ENCODE data around the gene CHRM3. TPM values are rescaled to one million over a fixed set of nuclear protein-coding genes. Genes with fewer than 3 reads are reported as not detected.

Gene CHRM3
- total RNA-seq, 2 donors from 2014 or later = 2.5 to 4.2 TPM

DNA sequence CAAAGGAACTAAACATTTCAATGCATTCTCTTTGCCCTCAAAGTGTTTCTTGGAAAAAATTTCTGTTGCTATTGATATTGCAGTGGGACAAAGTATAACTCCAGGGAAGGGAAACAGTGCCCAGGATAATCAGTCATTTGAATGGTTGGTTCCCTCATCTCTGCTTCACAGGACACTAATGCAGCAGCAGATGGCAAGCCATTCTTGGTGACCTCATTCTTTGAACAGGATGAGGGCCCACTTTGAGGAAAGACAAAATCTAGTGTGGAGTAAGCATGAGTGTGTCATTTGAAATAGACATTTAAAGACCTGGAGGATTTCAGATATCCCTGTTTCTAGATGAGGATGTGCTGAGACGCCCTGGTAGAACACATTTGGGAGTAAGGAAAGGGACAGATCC is 32.3 kb downstream of the CHRM3 start:
- Histone ChIP-seq H3K4me3 (no peak overlapping the region), H3K4me1 (ENCODE audit: control insufficient read depth in 1 of 2, low read depth in 2 of 2) (no peaks in the 10 kb centered on the region), H3K27me3 (replicated peaks; ENCODE audit: insufficient read depth) (no peaks in the 10 kb centered on the region), H3K9me3 (no peaks in the 10 kb centered on the region), H3K36me3 (no peaks in the 10 kb centered on the region), H3K27ac (no peak overlapping the region)
- ATAC-seq (ENCODE audit: insufficient number of reproducible peaks, low FRiP score, low read depth) (no peak), DNase-seq (ENCODE audit: low spot score) (no peak)
- TF ChIP-seq, protein P1, sequence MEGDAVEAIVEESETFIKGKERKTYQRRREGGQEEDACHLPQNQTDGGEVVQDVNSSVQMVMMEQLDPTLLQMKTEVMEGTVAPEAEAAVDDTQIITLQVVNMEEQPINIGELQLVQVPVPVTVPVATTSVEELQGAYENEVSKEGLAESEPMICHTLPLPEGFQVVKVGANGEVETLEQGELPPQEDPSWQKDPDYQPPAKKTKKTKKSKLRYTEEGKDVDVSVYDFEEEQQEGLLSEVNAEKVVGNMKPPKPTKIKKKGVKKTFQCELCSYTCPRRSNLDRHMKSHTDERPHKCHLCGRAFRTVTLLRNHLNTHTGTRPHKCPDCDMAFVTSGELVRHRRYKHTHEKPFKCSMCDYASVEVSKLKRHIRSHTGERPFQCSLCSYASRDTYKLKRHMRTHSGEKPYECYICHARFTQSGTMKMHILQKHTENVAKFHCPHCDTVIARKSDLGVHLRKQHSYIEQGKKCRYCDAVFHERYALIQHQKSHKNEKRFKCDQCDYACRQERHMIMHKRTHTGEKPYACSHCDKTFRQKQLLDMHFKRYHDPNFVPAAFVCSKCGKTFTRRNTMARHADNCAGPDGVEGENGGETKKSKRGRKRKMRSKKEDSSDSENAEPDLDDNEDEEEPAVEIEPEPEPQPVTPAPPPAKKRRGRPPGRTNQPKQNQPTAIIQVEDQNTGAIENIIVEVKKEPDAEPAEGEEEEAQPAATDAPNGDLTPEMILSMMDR (IDR thresholded peaks at IDR 0.05) = no peak

DNA sequence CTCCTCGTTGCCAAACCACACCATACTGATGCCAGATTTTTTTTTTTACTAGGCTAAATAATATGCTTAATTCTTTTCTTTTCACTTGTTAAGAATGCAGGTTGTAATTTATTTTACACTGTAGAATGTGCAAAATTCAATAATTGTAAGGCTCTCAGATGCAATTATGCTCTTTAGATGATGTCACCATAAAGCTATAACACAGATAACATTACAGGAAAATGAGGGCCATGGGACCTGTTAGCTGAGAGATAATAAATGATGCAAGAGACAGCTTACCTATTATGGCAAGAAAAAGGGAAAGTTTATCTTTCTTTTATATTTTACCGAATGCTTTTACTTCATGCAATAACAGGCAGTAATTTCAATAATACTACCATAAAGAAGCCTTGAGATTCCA is 35.4 kb downstream of the CHRM3 start:
- TF ChIP-seq, protein P1 (IDR thresholded peaks at IDR 0.05) = no peak
- Histone ChIP-seq H3K36me3 (no peaks in the 10 kb centered on the region), H3K4me1 (ENCODE audit: control insufficient read depth in 1 of 2, low read depth in 2 of 2) (no peaks in the 10 kb centered on the region), H3K27ac (no peak overlapping the region), H3K9me3 (no peaks in the 10 kb centered on the region), H3K4me3 (no peak overlapping the region), H3K27me3 (replicated peaks; ENCODE audit: insufficient read depth) (no peaks in the 10 kb centered on the region)
- ATAC-seq (ENCODE audit: insufficient number of reproducible peaks, low FRiP score, low read depth) (no peak), DNase-seq (ENCODE audit: low spot score) (no peak)

DNA sequence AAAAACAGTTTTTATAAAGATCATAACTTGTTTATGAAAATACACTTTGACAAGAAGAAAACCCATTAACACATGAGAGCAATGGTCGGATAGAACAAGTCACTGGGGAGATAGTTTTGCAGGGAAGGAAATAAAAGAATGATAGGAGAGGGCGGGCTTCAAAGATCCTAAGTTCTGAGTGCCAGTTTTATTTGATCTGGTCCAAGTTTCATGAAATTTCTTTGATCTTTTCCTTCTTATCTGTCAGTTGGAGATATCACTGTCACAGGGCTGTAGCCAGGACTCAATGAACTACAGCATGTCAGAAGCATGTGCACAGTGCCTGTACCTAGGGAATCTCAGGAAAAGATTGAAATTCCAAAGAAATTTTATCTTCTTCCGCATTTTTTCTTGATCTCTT is 36.5 kb downstream of the CHRM3 start:
- H3K4me3 ChIP-seq = no peak overlapping the region
- no peak for ATAC-seq (ENCODE audit: insufficient number of reproducible peaks, low FRiP score, low read depth)
- H3K9me3 ChIP-seq = no peaks in the 10 kb centered on the region
- H3K27me3 ChIP-seq (replicated peaks; ENCODE audit: insufficient read depth) = no peaks in the 10 kb centered on the region
- no peaks in the 10 kb centered on the region for H3K4me1 ChIP-seq (ENCODE audit: control insufficient read depth in 1 of 2, low read depth in 2 of 2)
- DNase-seq (ENCODE audit: low spot score) = no peak
- H3K36me3 ChIP-seq = no peaks in the 10 kb centered on the region
- TF ChIP-seq, protein P1 (IDR thresholded peaks at IDR 0.05) = no peak
- no peak overlapping the region for H3K27ac ChIP-seq

DNA sequence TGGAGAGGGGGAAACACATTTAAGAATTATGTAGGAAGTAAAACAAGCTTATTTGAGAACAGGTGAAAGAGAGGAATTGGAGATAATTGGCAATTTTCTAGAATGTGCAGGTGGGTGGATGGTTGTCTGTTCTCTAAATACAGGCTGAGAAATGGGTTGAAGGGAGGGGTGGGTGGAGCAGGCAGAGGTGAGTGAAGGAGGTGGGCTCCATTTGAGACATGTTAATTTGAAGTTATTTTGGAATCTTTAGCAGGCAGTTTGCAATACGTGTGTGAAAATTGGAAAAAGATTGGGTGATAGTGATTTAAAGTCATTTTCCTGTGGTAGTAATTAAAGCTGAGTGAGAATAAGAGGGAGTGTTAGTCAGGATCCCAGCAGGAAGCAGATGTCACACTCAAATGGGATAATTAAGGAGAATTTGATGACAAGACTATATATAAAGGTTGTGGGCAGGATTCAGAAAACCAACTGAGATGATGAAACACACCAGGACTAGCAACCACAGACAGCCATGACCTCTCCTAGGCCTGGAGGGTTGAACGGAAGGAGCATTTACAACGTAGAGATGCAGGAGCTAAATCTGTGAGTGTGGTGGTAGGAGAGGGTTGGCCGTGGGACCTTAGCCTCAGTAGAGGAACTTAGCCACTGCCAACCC is 40.6 kb downstream of the CHRM3 start:
- no peaks in the 10 kb centered on the region for H3K36me3 ChIP-seq
- no peaks in the 10 kb centered on the region for H3K4me1 ChIP-seq (ENCODE audit: control insufficient read depth in 1 of 2, low read depth in 2 of 2)
- ATAC-seq (ENCODE audit: insufficient number of reproducible peaks, low FRiP score, low read depth) (no peak), DNase-seq (ENCODE audit: low spot score) (no peak)
- TF ChIP-seq, protein P1 (IDR thresholded peaks at IDR 0.05) = no peak
- no peak overlapping the region for H3K4me3 ChIP-seq
- no peak overlapping the region for H3K27ac ChIP-seq
- H3K9me3 ChIP-seq = no peaks in the 10 kb centered on the region
- H3K27me3 ChIP-seq (replicated peaks; ENCODE audit: insufficient read depth) = no peaks in the 10 kb centered on the region

DNA sequence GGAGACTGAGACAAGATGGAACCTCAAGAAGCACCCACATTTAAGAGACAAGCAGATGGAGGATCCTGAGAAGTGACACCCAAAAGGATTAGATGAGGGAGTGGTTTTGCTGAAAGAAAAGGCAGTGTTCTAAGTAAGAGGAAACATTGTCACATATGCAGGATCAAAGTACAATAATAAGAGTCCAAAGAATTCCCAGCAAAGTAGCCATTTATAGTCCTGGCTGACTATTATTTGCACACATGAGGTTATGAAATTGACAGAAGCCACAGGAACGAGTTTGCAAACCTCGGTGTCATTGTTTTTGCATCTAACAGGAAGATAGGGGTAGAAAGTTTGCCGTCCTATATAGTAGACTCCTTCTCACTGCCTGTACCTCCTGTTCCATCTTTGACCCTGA is 41.3 kb downstream of the CHRM3 start:
- Histone ChIP-seq H3K36me3 (no peaks in the 10 kb centered on the region), H3K4me3 (no peak overlapping the region), H3K27ac (no peak overlapping the region), H3K4me1 (ENCODE audit: control insufficient read depth in 1 of 2, low read depth in 2 of 2) (no peaks in the 10 kb centered on the region), H3K27me3 (replicated peaks; ENCODE audit: insufficient read depth) (no peaks in the 10 kb centered on the region), H3K9me3 (no peaks in the 10 kb centered on the region)
- DNase-seq (ENCODE audit: low spot score) (no peak), ATAC-seq (ENCODE audit: insufficient number of reproducible peaks, low FRiP score, low read depth) (no peak)
- TF ChIP-seq, protein P1 (IDR thresholded peaks at IDR 0.05) = no peak
